Stimulated activated CD8-positive, alpha-beta memory T cell treated with anti-CD3 and anti-CD28 coated beads, Interleukin-15, amount 100 ng/mL, for 24 hours (primary cell): Measurements from ENCODE around the gene SLC52A1.

ENCODE experiments used
- DNase-seq: peaks from one replicate; pipeline ENCODE4 v3.0.0-alpha.2; 2020; ENCODE audit warnings: low read depth

Gene SLC52A1

GRCh38 chr17:4987767-4988567 lies 47.3 kb downstream of the SLC52A1 start:
- no peak for DNase-seq

GRCh38 chr17:4986951-4987766 lies 48.1 kb downstream of the SLC52A1 start, which contains the start of gene CAMTA2:
CAMTA2 (minus strand) TSS chr17:4987675; CDS start chr17:4986222, 1,453 bp downstream.
- peak; percentile 82 for DNase-seq

GRCh38 chr17:4986403-4986802 lies 48.8 kb downstream of the SLC52A1 start:
- no peak for DNase-seq
